ENCODE results near the gene C1S.

The C1S gene

DNA sequence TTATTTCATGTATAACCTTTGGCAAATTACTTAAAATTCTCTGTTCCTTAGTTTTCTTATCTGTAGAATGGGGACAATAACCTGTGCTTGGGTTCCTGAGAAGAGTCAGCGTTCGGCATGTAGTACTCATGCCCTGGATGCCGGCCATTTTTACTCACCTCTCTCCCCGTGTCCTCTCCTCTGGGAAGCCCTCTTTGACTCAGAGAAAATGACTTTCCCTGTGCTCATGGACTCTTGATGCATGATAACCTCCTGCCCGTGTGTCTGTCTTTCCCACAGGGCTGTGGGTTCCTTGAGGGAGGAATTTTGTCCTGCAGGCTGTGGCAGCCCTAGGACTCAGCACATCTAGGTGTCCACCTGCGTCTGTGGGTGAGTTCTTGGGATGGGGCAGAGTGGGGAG, 54.3 kb downstream of the C1S start:
- in situ Hi-C loops (cut with MboI; ENCODE audit: low sequenced_read_pairs, unreplicated experiment): loop anchor here (25.0 kb wide), 1 partner anchor 178 kb away; the partner anchor contains the start of genes ATN1, C12orf57 and RNU7-1
- TF ChIP-seq, protein P1, sequence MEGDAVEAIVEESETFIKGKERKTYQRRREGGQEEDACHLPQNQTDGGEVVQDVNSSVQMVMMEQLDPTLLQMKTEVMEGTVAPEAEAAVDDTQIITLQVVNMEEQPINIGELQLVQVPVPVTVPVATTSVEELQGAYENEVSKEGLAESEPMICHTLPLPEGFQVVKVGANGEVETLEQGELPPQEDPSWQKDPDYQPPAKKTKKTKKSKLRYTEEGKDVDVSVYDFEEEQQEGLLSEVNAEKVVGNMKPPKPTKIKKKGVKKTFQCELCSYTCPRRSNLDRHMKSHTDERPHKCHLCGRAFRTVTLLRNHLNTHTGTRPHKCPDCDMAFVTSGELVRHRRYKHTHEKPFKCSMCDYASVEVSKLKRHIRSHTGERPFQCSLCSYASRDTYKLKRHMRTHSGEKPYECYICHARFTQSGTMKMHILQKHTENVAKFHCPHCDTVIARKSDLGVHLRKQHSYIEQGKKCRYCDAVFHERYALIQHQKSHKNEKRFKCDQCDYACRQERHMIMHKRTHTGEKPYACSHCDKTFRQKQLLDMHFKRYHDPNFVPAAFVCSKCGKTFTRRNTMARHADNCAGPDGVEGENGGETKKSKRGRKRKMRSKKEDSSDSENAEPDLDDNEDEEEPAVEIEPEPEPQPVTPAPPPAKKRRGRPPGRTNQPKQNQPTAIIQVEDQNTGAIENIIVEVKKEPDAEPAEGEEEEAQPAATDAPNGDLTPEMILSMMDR (IDR thresholded peaks at IDR 0.05; ENCODE audit: borderline replicate concordance, control extremely low read depth, extremely low read depth, insufficient read depth, missing control alignments): no peak
- DNase-seq (ENCODE audit: low spot score): no peak

DNA sequence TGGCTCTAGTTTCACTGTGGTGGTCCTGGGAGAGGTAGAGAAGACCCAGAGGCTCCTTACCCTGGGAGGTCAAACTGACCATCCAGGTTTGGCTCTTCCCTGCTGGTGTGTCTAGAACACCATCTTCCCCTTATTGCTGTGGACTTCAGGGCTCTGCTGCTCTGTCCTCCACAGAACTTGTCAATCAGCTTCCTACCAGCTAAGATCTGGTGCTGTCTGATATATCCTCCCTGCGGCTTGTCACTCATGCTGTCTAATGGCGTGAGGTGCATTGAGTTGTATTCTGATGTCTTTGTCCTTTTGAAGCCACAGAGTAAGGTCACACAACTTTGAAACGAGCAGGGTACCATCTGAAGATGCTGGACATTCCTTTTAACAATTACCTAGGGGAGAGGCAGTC, 55.7 kb downstream of the C1S start:
- no peak for DNase-seq (ENCODE audit: low spot score)
- TF ChIP-seq, protein P1 (IDR thresholded peaks at IDR 0.05; ENCODE audit: borderline replicate concordance, control extremely low read depth, extremely low read depth, insufficient read depth, missing control alignments): no peak
- in situ Hi-C loops (cut with MboI; ENCODE audit: low sequenced_read_pairs, unreplicated experiment): loop anchor here (25.0 kb wide), 1 partner anchor 179 kb away; the partner anchor contains the start of genes ATN1, C12orf57 and RNU7-1

- no peak for DNase-seq (ENCODE audit: low spot score)
- in situ Hi-C loops (cut with MboI; ENCODE audit: low sequenced_read_pairs, unreplicated experiment): loop anchor here (25.0 kb wide), 1 partner anchor 180 kb away; the partner anchor contains the start of genes ATN1, C12orf57 and RNU7-1
- TF ChIP-seq, protein P1 (IDR thresholded peaks at IDR 0.05; ENCODE audit: borderline replicate concordance, control extremely low read depth, extremely low read depth, insufficient read depth, missing control alignments): no peak
Measured at GRCh38 chr12:7116916-7117315, 56.4 kb downstream of the C1S start.

DNA sequence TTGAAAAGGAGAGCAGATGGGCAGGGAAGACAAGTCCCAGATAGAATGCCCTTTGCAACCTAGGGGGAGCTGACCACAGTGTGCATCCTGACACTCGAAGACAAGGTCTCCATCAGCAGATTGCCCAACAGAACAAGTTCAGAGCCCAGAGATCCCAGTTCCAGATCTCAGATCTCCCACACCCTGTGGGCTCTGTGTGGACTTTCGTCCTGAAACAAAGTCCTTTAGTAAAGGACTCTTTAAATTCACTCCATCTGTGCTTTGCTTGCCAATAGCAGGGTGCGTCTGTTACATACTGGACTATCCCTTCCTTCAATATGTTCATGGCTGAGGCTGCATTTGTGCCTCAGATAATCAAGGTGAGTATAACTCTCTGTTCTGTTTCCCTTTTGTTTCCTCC, 57.2 kb downstream of the C1S start:
- DNase-seq (ENCODE audit: low spot score): no peak
- TF ChIP-seq, protein P1 (IDR thresholded peaks at IDR 0.05; ENCODE audit: borderline replicate concordance, control extremely low read depth, extremely low read depth, insufficient read depth, missing control alignments): no peak
- in situ Hi-C loops (cut with MboI; ENCODE audit: low sequenced_read_pairs, unreplicated experiment): loop anchor here (25.0 kb wide), 1 partner anchor 180 kb away; the partner anchor contains the start of genes ATN1, C12orf57 and RNU7-1

DNA sequence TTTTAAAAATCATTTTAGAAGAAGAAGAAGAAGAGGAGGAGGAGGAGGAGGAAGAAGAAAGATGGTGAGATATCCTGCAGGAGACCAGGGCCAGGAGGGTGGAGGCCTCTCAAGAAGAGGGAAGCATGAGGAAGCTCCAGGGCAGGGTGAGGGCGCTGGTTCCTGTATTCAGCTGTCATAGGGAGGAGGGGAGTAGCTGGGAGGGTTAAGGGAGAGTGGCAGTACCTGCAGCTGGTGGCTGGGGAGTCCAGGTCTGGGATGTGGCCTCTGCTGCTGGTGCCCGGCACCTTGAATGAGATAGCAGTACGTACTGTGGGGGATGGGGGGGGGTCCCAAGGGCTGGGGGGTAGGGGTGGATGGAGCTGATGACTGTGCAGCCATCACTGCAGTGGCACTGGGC, 58.4 kb downstream of the C1S start:
- in situ Hi-C loops (cut with MboI; ENCODE audit: low sequenced_read_pairs, unreplicated experiment): loop anchor here (25.0 kb wide), 1 partner anchor 182 kb away; the partner anchor contains the start of genes ATN1, C12orf57 and RNU7-1
- no peak for DNase-seq (ENCODE audit: low spot score)
- TF ChIP-seq, protein P1 (IDR thresholded peaks at IDR 0.05; ENCODE audit: borderline replicate concordance, control extremely low read depth, extremely low read depth, insufficient read depth, missing control alignments): no peak

DNA sequence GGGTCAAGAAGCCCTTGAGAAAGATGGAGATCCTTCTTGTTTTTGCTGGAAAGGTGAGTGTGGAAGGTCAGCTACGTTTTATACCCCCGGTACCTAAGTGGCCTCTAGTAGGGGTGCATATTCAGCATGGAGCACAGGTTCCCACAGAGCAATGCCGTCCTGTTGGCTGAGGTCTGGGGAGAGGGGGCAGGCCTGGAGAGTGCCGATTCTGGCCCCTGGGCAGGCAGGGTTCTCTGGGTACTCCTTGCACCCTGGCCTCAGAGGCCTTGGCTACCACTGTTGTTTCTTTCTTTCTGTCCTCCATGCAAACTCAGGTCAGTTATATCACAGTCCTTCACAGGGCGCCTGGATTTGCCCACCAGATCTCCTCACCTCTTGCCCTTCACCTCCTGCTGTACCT, 59.6 kb downstream of the C1S start:
- TF ChIP-seq, protein P1 (IDR thresholded peaks at IDR 0.05; ENCODE audit: borderline replicate concordance, control extremely low read depth, extremely low read depth, insufficient read depth, missing control alignments): no peak
- DNase-seq (ENCODE audit: low spot score): no peak
- in situ Hi-C loops (cut with MboI; ENCODE audit: low sequenced_read_pairs, unreplicated experiment): loop anchor here (25.0 kb wide), 1 partner anchor 183 kb away; the partner anchor contains the start of genes ATN1, C12orf57 and RNU7-1

Data from GM13976 (cell line).